Measurements from ENCODE around the gene NAV2.

The NAV2 gene

GRCh38 chr11:19753451-19754106 lies 40.9 kb downstream of the NAV2 start:
- no peak for DNase-seq

GRCh38 chr11:19756675-19757475 lies 44.2 kb downstream of the NAV2 start:
- no peak for DNase-seq

GRCh38 chr11:19759389-19759788 lies 46.8 kb downstream of the NAV2 start:
- no peak for DNase-seq

GRCh38 chr11:19762266-19762665 lies 49.6 kb downstream of the NAV2 start:
- no peak for DNase-seq

- no peak for DNase-seq
Measured at GRCh38 chr11:19763330-19763729, 50.7 kb downstream of the NAV2 start.

- DNase-seq = no peak
Measured at GRCh38 chr11:19766206-19766605, 53.6 kb downstream of the NAV2 start.

- DNase-seq = no peak
Measured at GRCh38 chr11:19766810-19767209, 54.2 kb downstream of the NAV2 start.

GRCh38 chr11:19767627-19768151 lies 55.1 kb downstream of the NAV2 start:
- DNase-seq = no peak

- no peak for DNase-seq
Measured at GRCh38 chr11:19768197-19768596, 55.6 kb downstream of the NAV2 start.

- no peak for DNase-seq
Measured at GRCh38 chr11:19768815-19769214, 56.2 kb downstream of the NAV2 start.

GRCh38 chr11:19769820-19770219 lies 57.2 kb downstream of the NAV2 start:
- no peak for DNase-seq

GRCh38 chr11:19770277-19770676 lies 57.6 kb downstream of the NAV2 start:
- no peak for DNase-seq

GRCh38 chr11:19771463-19771862 lies 58.8 kb downstream of the NAV2 start:
- no peak for DNase-seq

GRCh38 chr11:19772480-19772879 lies 59.8 kb downstream of the NAV2 start:
- DNase-seq = no peak

- DNase-seq = no peak
Measured at GRCh38 chr11:19774329-19774728, 61.7 kb downstream of the NAV2 start.

GRCh38 chr11:19774817-19775580 lies 62.4 kb downstream of the NAV2 start:
- DNase-seq = no peak

GRCh38 chr11:19775622-19776021 lies 63.0 kb downstream of the NAV2 start:
- no peak for DNase-seq

- no peak for DNase-seq
Measured at GRCh38 chr11:19777039-19777376, 64.4 kb downstream of the NAV2 start.

- DNase-seq = no peak
Measured at GRCh38 chr11:19777377-19778102, 64.9 kb downstream of the NAV2 start.

GRCh38 chr11:19779740-19780139 lies 67.1 kb downstream of the NAV2 start:
- no peak for DNase-seq

GRCh38 chr11:19781351-19781750 lies 68.7 kb downstream of the NAV2 start:
- DNase-seq = no peak

GRCh38 chr11:19785265-19785664 lies 72.6 kb downstream of the NAV2 start:
- DNase-seq = no peak

- no peak for DNase-seq
Measured at GRCh38 chr11:19786644-19787043, 74.0 kb downstream of the NAV2 start.

Data from AML-193 (cell line).